Measurements from ENCODE around the gene SIGLEC1.

SIGLEC1 gene

GRCh38 chr20:3744037-3744436, 31.6 kb upstream of the SIGLEC1 start:
- DNase-seq, result no peak

- no peak for DNase-seq
Observed at GRCh38 chr20:3743251-3743650, 30.9 kb upstream of the SIGLEC1 start.

GRCh38 chr20:3741836-3742458, 29.5 kb upstream of the SIGLEC1 start:
- DNase-seq, result no peak

- no peak for DNase-seq
Observed at GRCh38 chr20:3740615-3741301, 28.4 kb upstream of the SIGLEC1 start.

- DNase-seq, result no peak
Observed at GRCh38 chr20:3739926-3740451, 27.6 kb upstream of the SIGLEC1 start.

- DNase-seq, result no peak
Observed at GRCh38 chr20:3739054-3739925, 26.9 kb upstream of the SIGLEC1 start.

- no peak for DNase-seq
Observed at GRCh38 chr20:3738111-3739053, 26.0 kb upstream of the SIGLEC1 start.

GRCh38 chr20:3735768-3736167, 23.4 kb upstream of the SIGLEC1 start:
- DNase-seq, result no peak

- DNase-seq, result no peak
Observed at GRCh38 chr20:3734111-3734843, 21.9 kb upstream of the SIGLEC1 start.

GRCh38 chr20:3733119-3733995, 21.0 kb upstream of the SIGLEC1 start:
- no peak for DNase-seq

- DNase-seq, result no peak
Observed at GRCh38 chr20:3732327-3733118, 20.1 kb upstream of the SIGLEC1 start, which contains the start of gene HSPA12B. TSS of gene HSPA12B (plus strand) at chr20:3732685. CDS start at chr20:3738675, 5,990 bp downstream.

GRCh38 chr20:3731944-3732326, 19.5 kb upstream of the SIGLEC1 start:
- DNase-seq, result no peak

GRCh38 chr20:3730803-3731672, 18.6 kb upstream of the SIGLEC1 start:
- DNase-seq, result no peak

GRCh38 chr20:3729811-3730540, 17.6 kb upstream of the SIGLEC1 start:
- DNase-seq, result no peak

- no peak for DNase-seq
Observed at GRCh38 chr20:3729378-3729777, 17.0 kb upstream of the SIGLEC1 start.

GRCh38 chr20:3728876-3729275, 16.5 kb upstream of the SIGLEC1 start:
- DNase-seq, result no peak

- no peak for DNase-seq
Observed at GRCh38 chr20:3728354-3728753, 16.0 kb upstream of the SIGLEC1 start.
